Endothelial cell of umbilical vein (primary cell): ENCODE measurements around the gene ZMIZ1. TPM values are rescaled to one million over a fixed set of nuclear protein-coding genes. Genes with fewer than 3 reads are reported as not detected.

Experiments
- BruUV-seq: library from RNA; stranded (reverse); fragments of 400-500 nt; replicated peaks from 2 replicates; lab custom pipeline; 2021; lab: Mats Ljungman, UMichigan
- CTCF ChIA-PET: fragments of 300-600, 350-600 bp; sonication (Branson Sonifier 250); formaldehyde crosslinking; loops from one replicate; lab custom pipeline; 2021; ENCODE audit warnings: antibody characterized with exemption, inconsistent platforms; lab: Charles Lee
- POLR2A ChIA-PET: fragments of 300-600, 350-600 bp; sonication (Branson Sonifier 250); formaldehyde crosslinking; loops from one replicate; lab custom pipeline; 2021; ENCODE audit warnings: antibody characterized with exemption, inconsistent platforms; lab: Charles Lee
- DNase-seq: peaks from one replicate; pipeline ENCODE4 v3.0.0-alpha.2; 2011; ENCODE audit warnings: low read depth, low spot score
- FAIRE-seq: peaks from 2 replicates; lab custom pipeline; 2011; peaks lifted over from hg19 to GRCh38; lab: Jason Lieb, UNC
- H2AFZ ChIP-seq: 2 replicates; pipeline ENCODE4 v1.6.0; 2012; ENCODE audit warnings: low read depth, low read length, control low read depth, inconsistent platforms
- H3K27ac ChIP-seq: 2 replicates; pipeline ENCODE4 v1.5.1; 2011; ENCODE audit warnings: low read depth, mild to moderate bottlenecking, control low read depth, low read length, moderate library complexity; ENCODE audit not compliant: insufficient read depth
- H3K27me3 ChIP-seq, 2 experiments: 2 replicates each; pipeline versions ENCODE4 v1.6.0 to v1.6.1; 2011; ENCODE audit warnings: low read length in 2 of 2, mixed read lengths in 1 of 2; ENCODE audit not compliant: control insufficient read depth in 2 of 2, insufficient read depth in 2 of 2
- H3K36me3 ChIP-seq, 2 experiments: 2 replicates in 1 of 2; 3 replicates in 1 of 2; pipeline ENCODE4 v1.5.1; 2011; ENCODE audit warnings: low read length in 2 of 2, mild to moderate bottlenecking in 1 of 2, moderate library complexity in 1 of 2; ENCODE audit not compliant: control insufficient read depth in 2 of 2, insufficient read depth in 2 of 2; ENCODE audit errors: extremely low read depth in 1 of 2
- H3K4me1 ChIP-seq: 3 replicates; pipeline ENCODE4 v1.5.1; 2011; ENCODE audit warnings: mild to moderate bottlenecking, low read length; ENCODE audit not compliant: control insufficient read depth, insufficient read depth; ENCODE audit errors: extremely low read depth
- H3K4me2 ChIP-seq: 2 replicates; pipeline ENCODE4 v1.6.1; 2011; ENCODE audit warnings: low read length, control low read depth, mixed read lengths; ENCODE audit not compliant: insufficient read depth
- H3K4me3 ChIP-seq, 3 experiments: fragments of 200-600 bp in 1 of 3; sonication (generic), shearing (Covaris generic) in 1 of 3; replicated peaks in 1 of 3; 2 replicates each; pipeline ENCODE4 v1.5.1; 2011 to 2016; ENCODE audit warnings: control low read depth in 3 of 3, low read length in 3 of 3, mild to moderate bottlenecking in 2 of 3, inconsistent platforms in 1 of 3, low read depth in 1 of 3, moderate library complexity in 1 of 3; ENCODE audit not compliant: insufficient read depth in 1 of 3
- H3K79me2 ChIP-seq: 2 replicates; pipeline ENCODE4 v1.6.0; 2012; ENCODE audit warnings: low read length, inconsistent platforms; ENCODE audit not compliant: control insufficient read depth, insufficient read depth
- H3K9ac ChIP-seq: replicated peaks from 2 replicates; pipeline ENCODE3; 2011; ENCODE audit warnings: low read length, control low read depth; ENCODE audit not compliant: insufficient read depth; ENCODE audit errors: extremely low read depth
- H3K9me1 ChIP-seq: replicated peaks from 3 replicates; pipeline ENCODE4 v1.6.0; 2011; ENCODE audit warnings: mild to moderate bottlenecking, low read length; ENCODE audit not compliant: control insufficient read depth, insufficient read depth; ENCODE audit errors: extremely low read depth
- H3K9me3 ChIP-seq: replicated peaks from 2 replicates; pipeline ENCODE4 v1.5.1; 2012; ENCODE audit warnings: low read length, inconsistent platforms; ENCODE audit not compliant: control insufficient read depth, insufficient read depth
- H4K20me1 ChIP-seq: replicated peaks from 2 replicates; pipeline ENCODE3; 2011; ENCODE audit warnings: mild to moderate bottlenecking, low read length; ENCODE audit not compliant: control insufficient read depth, insufficient read depth; ENCODE audit errors: extremely low read depth
- EZH2 ChIP-seq: IDR thresholded peaks from 2 replicates; pipeline ENCODE4 v1.6.1; 2012; ENCODE audit warnings: borderline replicate concordance, low read depth, mild to moderate bottlenecking, moderate library complexity, low read length, inconsistent platforms; ENCODE audit not compliant: severe bottlenecking
- FOS ChIP-seq: IDR thresholded peaks from 2 replicates; pipeline ENCODE4 v1.6.1; 2011; ENCODE audit warnings: mild to moderate bottlenecking, low read length, moderate library complexity, borderline replicate concordance; ENCODE audit not compliant: insufficient read depth
- GATA2 ChIP-seq: IDR thresholded peaks from 2 replicates; pipeline ENCODE4 v1.7.0; 2011; ENCODE audit warnings: low read depth, mild to moderate bottlenecking, moderate library complexity, mixed read lengths, low read length; ENCODE audit not compliant: insufficient read length, insufficient read depth
- JUN ChIP-seq: IDR thresholded peaks from 2 replicates; pipeline ENCODE4 v1.6.1; 2011; ENCODE audit warnings: borderline replicate concordance, low read depth; ENCODE audit not compliant: insufficient read length, insufficient read depth
- MYC ChIP-seq: IDR thresholded peaks from one replicate; pipeline ENCODE4 v1.6.1; 2011; ENCODE audit warnings: mild to moderate bottlenecking, low read depth, low read length
- POLR2A ChIP-seq: IDR thresholded peaks from 2 replicates; pipeline ENCODE4 v1.6.1; 2012; ENCODE audit warnings: low read depth, mild to moderate bottlenecking, control low read depth, low read length
- POLR2AphosphoS5 ChIP-seq: IDR thresholded peaks from 2 replicates; pipeline ENCODE4 v1.6.1; 2012; ENCODE audit warnings: low read depth, mild to moderate bottlenecking, control low read depth, low read length, moderate library complexity; ENCODE audit not compliant: insufficient read depth
- dilution Hi-C: fragments of 300-500 bp; cut with MboI; formaldehyde crosslinking; loops from one replicate; pipeline ENCODE4 v1.15.0; 2019; ENCODE audit warnings: low sequenced_read_pairs; ENCODE audit not compliant: extremely low pct_ligation_motif_present
- intact Hi-C: fragments of 100-400 bp; cut with micrococcal nuclease; formaldehyde crosslinking; loops from one replicate; pipeline ENCODE4 v1.10.0; 2022
- polyA plus RNA-seq, 4 experiments: library from polyadenylated mRNA; depleted of rRNA in 3 of 4; stranded (reverse) in 3 of 4; unstranded in 1 of 4; fragments of >200 nt; gene quantifications; 2 replicates each; pipeline versions ENCODE4 v1.2.1 to v1.2.3, GENCODE V29; 2011 to 2012; ENCODE audit warnings: missing spikeins in 1 of 4
- total RNA-seq: library from RNA; stranded (reverse); gene quantifications from 2 replicates; pipeline ENCODE4 v1.2.3, GENCODE V29; 2021
- TF ChIP-seq, protein P1 (sequence below): IDR thresholded peaks from 2 replicates; pipeline ENCODE4 v1.6.1; 2011; ENCODE audit not compliant: insufficient read depth, insufficient read length
- TF ChIP-seq, protein P2 (sequence below), 2 donors: IDR thresholded peaks; 1 replicate in 1 of 2; 2 replicates in 1 of 2; pipeline ENCODE4 v1.5.1; 2011; ENCODE audit warnings: low read length in 2 of 2, mild to moderate bottlenecking in 2 of 2, moderate library complexity in 2 of 2, control low read depth in 1 of 2, inconsistent platforms in 1 of 2, low read depth in 1 of 2; ENCODE audit not compliant: insufficient read depth in 1 of 2; ENCODE audit errors: extremely low read depth in 1 of 2

The ZMIZ1 gene
- total and polyA plus RNA-seq, 2 donors (not counting 3 experiments of a cell fraction or from before 2014, with no cell fraction given) = 12.5 to 46.7 TPM

DNA sequence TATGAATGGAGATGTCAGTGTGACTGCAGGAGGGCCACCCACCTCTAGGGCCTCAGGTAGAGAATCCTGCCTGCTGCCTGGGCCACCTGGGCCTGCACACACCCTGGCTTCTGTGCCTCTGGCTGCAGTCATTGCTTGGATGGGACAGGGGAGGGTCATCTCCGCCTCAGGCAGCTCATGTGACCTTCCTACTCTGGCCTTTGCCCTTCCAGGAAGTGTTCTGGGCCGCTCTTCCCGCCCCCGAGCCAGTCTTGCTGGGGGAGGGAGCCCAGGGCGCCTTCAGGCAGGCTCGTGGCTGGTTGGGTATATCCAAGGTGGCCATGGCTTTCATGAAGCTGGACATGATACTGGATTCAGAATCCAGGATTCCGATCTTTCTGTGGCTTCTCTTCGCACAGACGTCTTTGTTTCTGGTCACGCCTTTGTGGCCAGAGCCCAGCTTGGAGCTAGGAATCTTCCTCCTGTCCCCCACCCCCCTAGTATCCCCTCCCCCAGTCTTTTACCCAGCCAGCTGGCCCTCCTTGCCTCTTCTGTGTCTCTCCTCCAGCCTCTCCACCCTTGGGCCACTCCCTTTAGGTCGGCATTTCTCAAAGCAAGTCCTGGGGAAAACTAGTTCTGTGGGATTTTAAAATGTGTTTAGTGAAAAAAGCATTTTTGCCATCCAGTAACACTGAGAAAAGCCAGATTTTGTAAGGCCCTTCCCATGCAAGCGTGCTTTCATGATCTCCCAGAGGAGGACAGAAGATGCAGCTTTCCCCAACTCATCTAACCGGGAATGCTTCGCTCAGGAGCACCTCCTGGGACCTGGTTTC is 119.6 kb downstream of the ZMIZ1 start:
- dilution Hi-C loops (no loop called here), intact Hi-C loops (no loop called here)
- DNase-seq (no peak), FAIRE-seq (no peak)
- no peak overlapping the region for H3K27ac ChIP-seq
- ChIA-PET POLR2A (interaction anchor here (0.6 kb wide), 1 partner anchor 31 kb away, joined by 3 read pairs; no protein-coding TSS in a partner anchor), CTCF (interaction anchor here (1.1 to 1.6 kb wide), 3 partner anchors 7 to 1141 kb away, joined by 5 to 6 read pairs (median 6); no protein-coding TSS in a partner anchor)
- H3K4me1 ChIP-seq = peaks cover 33% of the 10 kb centered on the region
- H3K9me1 ChIP-seq = no peaks in the 10 kb centered on the region
- H4K20me1 ChIP-seq = no peaks in the 10 kb centered on the region
- BruUV-seq = no TSS peak
- no peak overlapping the region for H3K9ac ChIP-seq
- TF ChIP-seq, protein P1, sequence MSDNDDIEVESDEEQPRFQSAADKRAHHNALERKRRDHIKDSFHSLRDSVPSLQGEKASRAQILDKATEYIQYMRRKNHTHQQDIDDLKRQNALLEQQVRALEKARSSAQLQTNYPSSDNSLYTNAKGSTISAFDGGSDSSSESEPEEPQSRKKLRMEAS = no peak
- no peak for TF ChIP-seq MYC
- TF ChIP-seq POLR2AphosphoS5 = no peak
- TF ChIP-seq, protein P2, sequence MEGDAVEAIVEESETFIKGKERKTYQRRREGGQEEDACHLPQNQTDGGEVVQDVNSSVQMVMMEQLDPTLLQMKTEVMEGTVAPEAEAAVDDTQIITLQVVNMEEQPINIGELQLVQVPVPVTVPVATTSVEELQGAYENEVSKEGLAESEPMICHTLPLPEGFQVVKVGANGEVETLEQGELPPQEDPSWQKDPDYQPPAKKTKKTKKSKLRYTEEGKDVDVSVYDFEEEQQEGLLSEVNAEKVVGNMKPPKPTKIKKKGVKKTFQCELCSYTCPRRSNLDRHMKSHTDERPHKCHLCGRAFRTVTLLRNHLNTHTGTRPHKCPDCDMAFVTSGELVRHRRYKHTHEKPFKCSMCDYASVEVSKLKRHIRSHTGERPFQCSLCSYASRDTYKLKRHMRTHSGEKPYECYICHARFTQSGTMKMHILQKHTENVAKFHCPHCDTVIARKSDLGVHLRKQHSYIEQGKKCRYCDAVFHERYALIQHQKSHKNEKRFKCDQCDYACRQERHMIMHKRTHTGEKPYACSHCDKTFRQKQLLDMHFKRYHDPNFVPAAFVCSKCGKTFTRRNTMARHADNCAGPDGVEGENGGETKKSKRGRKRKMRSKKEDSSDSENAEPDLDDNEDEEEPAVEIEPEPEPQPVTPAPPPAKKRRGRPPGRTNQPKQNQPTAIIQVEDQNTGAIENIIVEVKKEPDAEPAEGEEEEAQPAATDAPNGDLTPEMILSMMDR (IDR thresholded peaks at IDR 0.05; ENCODE audit: extremely low read depth in 1 of 2, insufficient read depth in 1 of 2, low read depth in 1 of 2, low read length in 2 of 2) = no peak
- TF ChIP-seq GATA2 = no peak
- TF ChIP-seq EZH2 = no peak
- TF ChIP-seq JUN = no peak
- TF ChIP-seq POLR2A = no peak
- TF ChIP-seq FOS = no peak
- H3K27me3 ChIP-seq = no peaks in the 10 kb centered on the region
- H3K4me3 ChIP-seq = no peak overlapping the region
- H3K36me3 ChIP-seq = peaks cover 0 to 2% of the 10 kb centered on the region in 2 experiments
- H3K9me3 ChIP-seq = no peaks in the 10 kb centered on the region
- no peak overlapping the region for H2AFZ ChIP-seq
- no peaks in the 10 kb centered on the region for H3K79me2 ChIP-seq
- no peak overlapping the region for H3K4me2 ChIP-seq
